MM.1S (cell line): ENCODE results near the gene CCDC160.

Source experiments
- CTCF ChIP-seq: fragments of 300-600 bp; sonication (generic); IDR thresholded peaks from 2 replicates; pipeline ENCODE4 v1.5.1; 2016; ENCODE audit warnings: antibody characterized with exemption, low read length, mixed read lengths
- EZH2 ChIP-seq: fragments of 300-600 bp; sonication (generic); optimal IDR thresholded peaks from 2 replicates; pipeline ENCODE3; 2017; ENCODE audit warnings: low read depth, mild to moderate bottlenecking, antibody characterized with exemption, low read length, mixed read lengths

- TF ChIP-seq CTCF (no peak), EZH2 (no peak)
Measured at GRCh38 chrX:134210465-134210864, 26.5 kb upstream of the CCDC160 start.
